ENCODE measurements around the gene ING5. TPM values are rescaled to one million over a fixed set of nuclear protein-coding genes. Genes with fewer than 3 reads are reported as not detected.
"Not testable (repeated sequence)": the region's sequence is repeated elsewhere in the genome, so short reads cannot be mapped to it uniquely, and the experiment has no call there.

ING5 gene
- total RNA-seq, 1 experiment from 2014 or later = 41.4 TPM

- H3K27me3 ChIP-seq (ENCODE audit: control insufficient read depth, insufficient read depth, low read length) = no peaks in the 10 kb centered on the region
- DNase-seq = peak; percentile 39
- H3K36me3 ChIP-seq (replicated peaks; ENCODE audit: control insufficient read depth, insufficient read depth, low read length) = peaks cover 19% of the 10 kb centered on the region
These were observed 17.3 kb downstream of the ING5 start for GRCh38 chr2:241719093-241719492.

GRCh38 chr2:241720099-241720498 lies 18.3 kb downstream of the ING5 start:
- peaks cover 19% of the 10 kb centered on the region for H3K36me3 ChIP-seq (replicated peaks; ENCODE audit: control insufficient read depth, insufficient read depth, low read length)
- DNase-seq = peak; percentile 47
- no peaks in the 10 kb centered on the region for H3K27me3 ChIP-seq (ENCODE audit: control insufficient read depth, insufficient read depth, low read length)
- H3K4me3 ChIP-seq (ENCODE audit: insufficient read depth, low read depth, low read length) = no peak overlapping the region

More at GRCh38 chr2:241719093-241719492, 17.3 kb downstream of the ING5 start:
- no peak overlapping the region for H3K4me3 ChIP-seq (ENCODE audit: insufficient read depth, low read depth, low read length)

- Histone ChIP-seq H3K4me3 (ENCODE audit: insufficient read depth, low read depth, low read length) (no peak overlapping the region), H3K27me3 (ENCODE audit: control insufficient read depth, insufficient read depth, low read length) (no peaks in the 10 kb centered on the region), H3K36me3 (replicated peaks; ENCODE audit: control insufficient read depth, insufficient read depth, low read length) (peaks cover 19% of the 10 kb centered on the region)
- DNase-seq = peak; percentile 52
These were observed 18.7 kb downstream of the ING5 start for GRCh38 chr2:241720560-241720959.

GRCh38 chr2:241721852-241722251 lies 20.0 kb downstream of the ING5 start:
- DNase-seq = no peak

GRCh38 chr2:241722896-241723454 lies 21.1 kb downstream of the ING5 start:
- peaks cover 19% of the 10 kb centered on the region for H3K36me3 ChIP-seq (replicated peaks; ENCODE audit: control insufficient read depth, insufficient read depth, low read length)

More at GRCh38 chr2:241721852-241722251, 20.0 kb downstream of the ING5 start:
- no peak overlapping the region for H3K4me3 ChIP-seq (ENCODE audit: insufficient read depth, low read depth, low read length)
- no peaks in the 10 kb centered on the region for H3K27me3 ChIP-seq (ENCODE audit: control insufficient read depth, insufficient read depth, low read length)
- peaks cover 19% of the 10 kb centered on the region for H3K36me3 ChIP-seq (replicated peaks; ENCODE audit: control insufficient read depth, insufficient read depth, low read length)

GRCh38 chr2:241724259-241724974 lies 22.6 kb downstream of the ING5 start:
- H3K4me3 ChIP-seq (ENCODE audit: insufficient read depth, low read depth, low read length) = no peak overlapping the region
- H3K36me3 ChIP-seq (replicated peaks; ENCODE audit: control insufficient read depth, insufficient read depth, low read length) = peaks cover 19% of the 10 kb centered on the region
- DNase-seq = peak; percentile 93
- H3K27me3 ChIP-seq (ENCODE audit: control insufficient read depth, insufficient read depth, low read length) = no peaks in the 10 kb centered on the region

More at GRCh38 chr2:241722896-241723454, 21.1 kb downstream of the ING5 start:
- peak; percentile 31 for DNase-seq
- Histone ChIP-seq H3K4me3 (ENCODE audit: insufficient read depth, low read depth, low read length) (no peak overlapping the region), H3K27me3 (ENCODE audit: control insufficient read depth, insufficient read depth, low read length) (no peaks in the 10 kb centered on the region)

- Histone ChIP-seq H3K27me3 (ENCODE audit: control insufficient read depth, insufficient read depth, low read length) (no peaks in the 10 kb centered on the region), H3K36me3 (replicated peaks; ENCODE audit: control insufficient read depth, insufficient read depth, low read length) (peaks cover 13% of the 10 kb centered on the region), H3K4me3 (ENCODE audit: insufficient read depth, low read depth, low read length) (no peak overlapping the region)
- peak; percentile 61 for DNase-seq
These were observed 23.4 kb downstream of the ING5 start for GRCh38 chr2:241724975-241725870.

- peaks cover 10% of the 10 kb centered on the region for H3K36me3 ChIP-seq (replicated peaks; ENCODE audit: control insufficient read depth, insufficient read depth, low read length)
- H3K4me3 ChIP-seq (ENCODE audit: insufficient read depth, low read depth, low read length) = no peak overlapping the region
- H3K27me3 ChIP-seq (ENCODE audit: control insufficient read depth, insufficient read depth, low read length) = no peaks in the 10 kb centered on the region
- DNase-seq = no peak
These were observed 24.6 kb downstream of the ING5 start for GRCh38 chr2:241726459-241726858.

GRCh38 chr2:241728000-241728399 lies 26.2 kb downstream of the ING5 start:
- H3K27me3 ChIP-seq (ENCODE audit: control insufficient read depth, insufficient read depth, low read length) = no peaks in the 10 kb centered on the region
- peak; percentile 33 for DNase-seq
- H3K4me3 ChIP-seq (ENCODE audit: insufficient read depth, low read depth, low read length) = no peak overlapping the region
- peaks cover 5% of the 10 kb centered on the region for H3K36me3 ChIP-seq (replicated peaks; ENCODE audit: control insufficient read depth, insufficient read depth, low read length)

GRCh38 chr2:241728627-241729026 lies 26.8 kb downstream of the ING5 start:
- DNase-seq = no peak
- no peak overlapping the region for H3K4me3 ChIP-seq (ENCODE audit: insufficient read depth, low read depth, low read length)
- peaks cover 3% of the 10 kb centered on the region; the same call in 1 of the 2 replicates for H3K27me3 ChIP-seq (ENCODE audit: control insufficient read depth, insufficient read depth, low read length)
- no peaks in the 10 kb centered on the region for H3K36me3 ChIP-seq (replicated peaks; ENCODE audit: control insufficient read depth, insufficient read depth, low read length)

- Histone ChIP-seq H3K36me3 (replicated peaks; ENCODE audit: control insufficient read depth, insufficient read depth, low read length) (no peaks in the 10 kb centered on the region), H3K4me3 (ENCODE audit: insufficient read depth, low read depth, low read length) (no peak overlapping the region), H3K27me3 (ENCODE audit: control insufficient read depth, insufficient read depth, low read length) (peaks cover 5% of the 10 kb centered on the region; the same call in 1 of the 2 replicates)
- peak; percentile 29 for DNase-seq
These were observed 28.0 kb downstream of the ING5 start for GRCh38 chr2:241729868-241730267.

GRCh38 chr2:241730671-241731293 lies 28.9 kb downstream of the ING5 start:
- Histone ChIP-seq H3K36me3 (replicated peaks; ENCODE audit: control insufficient read depth, insufficient read depth, low read length) (no peaks in the 10 kb centered on the region), H3K27me3 (ENCODE audit: control insufficient read depth, insufficient read depth, low read length) (peaks cover 7% of the 10 kb centered on the region; the same call in 1 of the 2 replicates), H3K4me3 (ENCODE audit: insufficient read depth, low read depth, low read length) (no peak overlapping the region)
- DNase-seq = peak; percentile 16

GRCh38 chr2:241732513-241733186 lies 30.8 kb downstream of the ING5 start:
- H3K4me3 ChIP-seq (ENCODE audit: insufficient read depth, low read depth, low read length); H3K27me3 ChIP-seq (ENCODE audit: control insufficient read depth, insufficient read depth, low read length); H3K36me3 ChIP-seq (replicated peaks; ENCODE audit: control insufficient read depth, insufficient read depth, low read length): not testable (repeated sequence)
- DNase-seq = peak; percentile 41
